Keratinocyte (primary cell): ENCODE results near the gene CACNG5. TPM values are rescaled to one million over a fixed set of nuclear protein-coding genes. Genes with fewer than 3 reads are reported as not detected.

Source experiments
- DNase-seq: peaks from one replicate; pipeline ENCODE4 v3.0.0-alpha.2; 2011; ENCODE audit warnings: low read depth, missing footprints, low spot score
- FAIRE-seq: peaks from 2 replicates; lab custom pipeline; 2011; peaks lifted over from hg19 to GRCh38; lab: Jason Lieb, UNC
- H2AFZ ChIP-seq: 2 replicates; pipeline ENCODE4 v1.6.0; 2012; ENCODE audit warnings: low read length, control low read depth, inconsistent platforms; ENCODE audit not compliant: control insufficient read depth
- H3K27ac ChIP-seq: 2 replicates; pipeline ENCODE4 v1.5.1; 2011; ENCODE audit warnings: low read length; ENCODE audit not compliant: control insufficient read depth, insufficient read depth
- H3K27me3 ChIP-seq: 3 replicates; pipeline ENCODE4 v1.6.0; 2011; ENCODE audit warnings: low read length; ENCODE audit not compliant: control insufficient read depth, insufficient read depth; ENCODE audit errors: extremely low read depth
- H3K36me3 ChIP-seq, 2 experiments: 2 replicates in 1 of 2; 3 replicates in 1 of 2; pipeline ENCODE4 v1.5.1; 2011; ENCODE audit warnings: low read length in 2 of 2, mild to moderate bottlenecking in 1 of 2; ENCODE audit not compliant: control insufficient read depth in 2 of 2, insufficient read depth in 2 of 2; ENCODE audit errors: extremely low read depth in 1 of 2
- H3K4me1 ChIP-seq: 3 replicates; pipeline ENCODE4 v1.5.1; 2011; ENCODE audit warnings: low read length; ENCODE audit not compliant: control insufficient read depth, insufficient read depth; ENCODE audit errors: extremely low read depth
- H3K4me2 ChIP-seq: 3 replicates; pipeline ENCODE4 v1.6.0; 2011; ENCODE audit warnings: low read depth, low read length; ENCODE audit not compliant: control insufficient read depth, insufficient read depth; ENCODE audit errors: extremely low read depth
- H3K4me3 ChIP-seq, 3 experiments: fragments of 200-600 bp in 1 of 3; sonication (generic) in 1 of 3; 2 replicates in 2 of 3; 3 replicates in 1 of 3; pipeline ENCODE4 v1.5.1; 2011 to 2016; ENCODE audit warnings: low read length in 3 of 3, mild to moderate bottlenecking in 3 of 3, control low read depth in 2 of 3, inconsistent platforms in 1 of 3, low read depth in 1 of 3, mixed read lengths in 1 of 3, mixed run types in 1 of 3, moderate library complexity in 1 of 3; ENCODE audit not compliant: control insufficient read depth in 2 of 3, insufficient read depth in 2 of 3; ENCODE audit errors: extremely low read depth in 1 of 3
- H3K79me2 ChIP-seq: 2 replicates; pipeline ENCODE4 v1.6.0; 2012; ENCODE audit warnings: low read length; ENCODE audit not compliant: control insufficient read depth, insufficient read depth
- H3K9ac ChIP-seq: 3 replicates; pipeline ENCODE4 v1.6.0; 2011; ENCODE audit warnings: low read length; ENCODE audit not compliant: control insufficient read depth, insufficient read depth; ENCODE audit errors: extremely low read depth
- H3K9me1 ChIP-seq: 3 replicates; pipeline ENCODE4 v1.6.0; 2011; ENCODE audit warnings: low read length; ENCODE audit not compliant: control insufficient read depth, insufficient read depth; ENCODE audit errors: extremely low read depth
- H3K9me3 ChIP-seq: 2 replicates; pipeline ENCODE4 v1.5.1; 2012; ENCODE audit warnings: low read depth, low read length; ENCODE audit not compliant: control insufficient read depth
- H4K20me1 ChIP-seq: 3 replicates; pipeline ENCODE4 v1.6.0; 2011; ENCODE audit warnings: low read length; ENCODE audit not compliant: control insufficient read depth, insufficient read depth; ENCODE audit errors: extremely low read depth
- CTCF ChIP-seq, 3 experiments: IDR thresholded peaks in 1 of 3; conservative IDR thresholded peaks in 1 of 3; optimal IDR thresholded peaks in 1 of 3; 2 replicates in 2 of 3; 3 replicates in 1 of 3; pipeline versions ENCODE3 to v1.5.1; 2011; ENCODE audit warnings: low read length in 3 of 3, mild to moderate bottlenecking in 3 of 3, moderate library complexity in 2 of 3, control low read depth in 1 of 3, inconsistent platforms in 1 of 3; ENCODE audit not compliant: insufficient read depth in 2 of 3; ENCODE audit errors: extremely low read depth in 1 of 3
- EZH2 ChIP-seq: IDR thresholded peaks from one replicate; pipeline ENCODE4 v1.6.1; 2012; ENCODE audit warnings: inconsistent platforms, mild to moderate bottlenecking, low read length, moderate library complexity
- dilution Hi-C: fragments of 300-500 bp; cut with MboI; formaldehyde crosslinking; loops from one replicate; pipeline ENCODE4 v1.7.0; 2020; ENCODE audit warnings: low sequenced_read_pairs; ENCODE audit not compliant: extremely low pct_ligation_motif_present
- polyA plus RNA-seq, 5 experiments: library from polyadenylated mRNA; depleted of rRNA in 3 of 5; stranded (reverse) in 3 of 5; stranded (forward) in 1 of 5; unstranded in 1 of 5; fragments of >200 nt; gene quantifications; 1 replicate in 1 of 5; 2 replicates in 3 of 5; 3 replicates in 1 of 5; pipeline versions ENCODE4 v1.2.1 to v1.2.3, GENCODE V29; 2011 to 2012; ENCODE audit warnings: missing spikeins in 2 of 5, low read depth in 1 of 5, low replicate concordance in 1 of 5

Gene CACNG5
- polyA plus RNA-seq, 1 donor (not counting 4 experiments of a cell fraction or from before 2014, with no cell fraction given): not detected

GRCh38 chr17:66843627-66844026 lies 8.7 kb downstream of the CACNG5 start:
- FAIRE-seq (no peak), DNase-seq (no peak)
- no peak overlapping the region for H3K4me3 ChIP-seq
- no peaks in the 10 kb centered on the region for H4K20me1 ChIP-seq
- H3K36me3 ChIP-seq: no peaks in the 10 kb centered on the region
- H3K9ac ChIP-seq: no peak overlapping the region
- H3K27me3 ChIP-seq: peaks cover 5% of the 10 kb centered on the region
- no peaks in the 10 kb centered on the region for H3K79me2 ChIP-seq
- no peak overlapping the region for H3K4me2 ChIP-seq
- dilution Hi-C loops: no loop called here
- no peak overlapping the region for H2AFZ ChIP-seq
- no peaks in the 10 kb centered on the region for H3K4me1 ChIP-seq
- H3K9me1 ChIP-seq: no peaks in the 10 kb centered on the region
- H3K27ac ChIP-seq: no peak overlapping the region
- no peaks in the 10 kb centered on the region for H3K9me3 ChIP-seq
- no peak for TF ChIP-seq CTCF (optimal IDR thresholded peaks at IDR 0.05 in 1 of 3, IDR thresholded peaks at IDR 0.05 in 1 of 3, conservative IDR thresholded peaks at IDR 0.05 in 1 of 3; ENCODE audit: extremely low read depth in 1 of 3, insufficient read depth in 2 of 3, low read length in 3 of 3)
- no peak for TF ChIP-seq EZH2

GRCh38 chr17:66847704-66848103 lies 12.8 kb downstream of the CACNG5 start:
- dilution Hi-C loops: no loop called here
- H3K27me3 ChIP-seq: no peaks in the 10 kb centered on the region
- no peak overlapping the region for H3K9ac ChIP-seq
- H3K36me3 ChIP-seq: no peaks in the 10 kb centered on the region
- no peaks in the 10 kb centered on the region for H3K9me3 ChIP-seq
- no peaks in the 10 kb centered on the region for H3K79me2 ChIP-seq
- DNase-seq (no peak), FAIRE-seq (no peak)
- no peaks in the 10 kb centered on the region for H3K9me1 ChIP-seq
- H3K4me3 ChIP-seq: no peak overlapping the region
- H4K20me1 ChIP-seq: no peaks in the 10 kb centered on the region
- H3K4me2 ChIP-seq: no peak overlapping the region
- TF ChIP-seq EZH2 (no peak), CTCF (optimal IDR thresholded peaks at IDR 0.05 in 1 of 3, IDR thresholded peaks at IDR 0.05 in 1 of 3, conservative IDR thresholded peaks at IDR 0.05 in 1 of 3; ENCODE audit: extremely low read depth in 1 of 3, insufficient read depth in 2 of 3, low read length in 3 of 3) (no peak)
- no peak overlapping the region for H2AFZ ChIP-seq
- H3K4me1 ChIP-seq: no peaks in the 10 kb centered on the region
- H3K27ac ChIP-seq: no peak overlapping the region
